BJ (cell line): Measurements from ENCODE around the gene GPR63. TPM values are rescaled to one million over a fixed set of nuclear protein-coding genes. Genes with fewer than 3 reads are reported as not detected.

Experiments
- CTCF ChIA-PET: fragments of 350-600 bp; formaldehyde crosslinking; extraction: SDS; loops from one replicate; lab custom pipeline; 2021; ENCODE audit warnings: antibody characterized with exemption, inconsistent platforms; lab: Yijun Ruan, JAX
- POLR2A ChIA-PET: fragments of 300-600 bp; sonication (Branson Sonifier 250); formaldehyde crosslinking; extraction: SDS; loops from one replicate; lab custom pipeline; 2021; ENCODE audit warnings: antibody characterized with exemption; lab: Charles Lee
- DNase-seq: peaks from one replicate; pipeline ENCODE4 v3.0.0-alpha.2; 2011; ENCODE audit warnings: low read depth
- H3K27me3 ChIP-seq: 2 replicates; pipeline ENCODE4 v1.6.0; 2011; ENCODE audit warnings: low read length; ENCODE audit not compliant: control insufficient read depth, insufficient read depth
- H3K36me3 ChIP-seq: 2 replicates; pipeline ENCODE4 v1.5.1; 2011; ENCODE audit warnings: low read length; ENCODE audit not compliant: control insufficient read depth, insufficient read depth
- H3K4me3 ChIP-seq: 2 replicates; pipeline ENCODE4 v1.5.1; 2011; ENCODE audit warnings: low read depth, mild to moderate bottlenecking, control low read depth, low read length
- polyA plus RNA-seq: library from polyadenylated mRNA; depleted of rRNA; stranded (reverse); fragments of >200 nt; gene quantifications from 2 replicates; pipeline ENCODE4 v1.2.3, GENCODE V29; 2011
- TF ChIP-seq, protein P1 (sequence below): IDR thresholded peaks from 2 replicates; pipeline ENCODE4 v1.5.1; 2011; ENCODE audit warnings: low read depth, mild to moderate bottlenecking, control low read depth, inconsistent platforms, low read length, moderate library complexity; ENCODE audit not compliant: insufficient read depth

GPR63 gene
- polyA plus RNA-seq, 1 experiment, result 0.38 TPM

GRCh38 chr6:96872976-96873375, 35.7 kb upstream of the GPR63 start:
- no peaks in the 10 kb centered on the region for H3K36me3 ChIP-seq
- no peak overlapping the region for H3K4me3 ChIP-seq
- no peaks in the 10 kb centered on the region for H3K27me3 ChIP-seq
- POLR2A ChIA-PET, result no interaction called here
- TF ChIP-seq, protein P1, sequence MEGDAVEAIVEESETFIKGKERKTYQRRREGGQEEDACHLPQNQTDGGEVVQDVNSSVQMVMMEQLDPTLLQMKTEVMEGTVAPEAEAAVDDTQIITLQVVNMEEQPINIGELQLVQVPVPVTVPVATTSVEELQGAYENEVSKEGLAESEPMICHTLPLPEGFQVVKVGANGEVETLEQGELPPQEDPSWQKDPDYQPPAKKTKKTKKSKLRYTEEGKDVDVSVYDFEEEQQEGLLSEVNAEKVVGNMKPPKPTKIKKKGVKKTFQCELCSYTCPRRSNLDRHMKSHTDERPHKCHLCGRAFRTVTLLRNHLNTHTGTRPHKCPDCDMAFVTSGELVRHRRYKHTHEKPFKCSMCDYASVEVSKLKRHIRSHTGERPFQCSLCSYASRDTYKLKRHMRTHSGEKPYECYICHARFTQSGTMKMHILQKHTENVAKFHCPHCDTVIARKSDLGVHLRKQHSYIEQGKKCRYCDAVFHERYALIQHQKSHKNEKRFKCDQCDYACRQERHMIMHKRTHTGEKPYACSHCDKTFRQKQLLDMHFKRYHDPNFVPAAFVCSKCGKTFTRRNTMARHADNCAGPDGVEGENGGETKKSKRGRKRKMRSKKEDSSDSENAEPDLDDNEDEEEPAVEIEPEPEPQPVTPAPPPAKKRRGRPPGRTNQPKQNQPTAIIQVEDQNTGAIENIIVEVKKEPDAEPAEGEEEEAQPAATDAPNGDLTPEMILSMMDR, result no peak
- no peak for DNase-seq
- CTCF ChIA-PET, result no interaction called here

DNA sequence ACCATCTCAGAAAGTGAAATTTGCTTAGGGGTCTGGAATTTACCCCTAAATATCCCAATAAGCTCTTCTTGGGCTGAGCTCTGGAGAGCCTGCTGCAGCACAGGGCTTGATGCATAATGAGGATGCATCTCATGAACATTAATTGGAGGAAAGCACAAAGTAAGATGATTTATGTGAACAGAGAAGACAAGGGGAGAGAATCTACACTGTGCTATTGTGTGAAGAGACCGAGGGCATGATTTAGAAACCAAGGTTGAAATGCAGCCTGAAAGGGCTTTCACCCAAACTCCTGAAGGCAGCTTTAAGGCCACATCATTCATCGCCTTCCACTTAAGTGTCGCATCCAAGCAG, 27.8 kb upstream of the GPR63 start:
- DNase-seq, result no peak
- TF ChIP-seq, protein P1, result no peak
- CTCF ChIA-PET, result no interaction called here
- Histone ChIP-seq H3K36me3 (no peaks in the 10 kb centered on the region), H3K4me3 (no peak overlapping the region), H3K27me3 (0 out of 2 replicates have a peak, but pooled peaks cover 1% of the 10 kb centered on the region)
- POLR2A ChIA-PET, result no interaction called here

GRCh38 chr6:96864216-96865054, 27.2 kb upstream of the GPR63 start:
- POLR2A ChIA-PET, result no interaction called here
- no peak overlapping the region for H3K4me3 ChIP-seq
- H3K27me3 ChIP-seq, result 0 out of 2 replicates have a peak, but pooled peaks cover 1% of the 10 kb centered on the region
- CTCF ChIA-PET, result no interaction called here
- DNase-seq, result no peak
- TF ChIP-seq, protein P1, result no peak
- H3K36me3 ChIP-seq, result no peaks in the 10 kb centered on the region

- DNase-seq, result no peak
- no peaks in the 10 kb centered on the region for H3K36me3 ChIP-seq
- TF ChIP-seq, protein P1, result no peak
- ChIA-PET POLR2A (no interaction called here), CTCF (no interaction called here)
- H3K4me3 ChIP-seq, result no peak overlapping the region
- 0 out of 2 replicates have a peak, but pooled peaks cover 1% of the 10 kb centered on the region for H3K27me3 ChIP-seq
Measured at GRCh38 chr6:96862560-96862959, 25.3 kb upstream of the GPR63 start.

DNA sequence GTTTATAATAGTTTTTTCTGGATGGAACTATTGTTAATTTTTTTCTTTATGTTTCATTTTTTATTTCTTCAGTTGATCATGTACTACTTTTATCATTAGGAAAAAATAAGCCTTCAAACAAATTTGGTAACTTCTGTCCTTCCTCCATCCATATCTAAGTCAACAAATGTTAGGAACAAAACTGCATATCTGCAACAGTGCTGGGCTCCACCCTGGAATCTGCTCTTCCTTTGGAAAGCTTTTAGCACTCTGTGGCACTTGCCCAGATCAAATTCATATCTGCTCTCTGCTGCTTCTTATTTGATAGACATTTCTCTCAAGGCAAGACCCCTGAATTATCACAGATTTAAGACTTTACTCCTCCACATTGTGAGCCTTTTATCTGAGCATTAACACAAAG, 24.3 kb upstream of the GPR63 start:
- Histone ChIP-seq H3K4me3 (no peak overlapping the region), H3K27me3 (0 out of 2 replicates have a peak, but pooled peaks cover 1% of the 10 kb centered on the region), H3K36me3 (no peaks in the 10 kb centered on the region)
- no peak for DNase-seq
- ChIA-PET POLR2A (no interaction called here), CTCF (no interaction called here)
- TF ChIP-seq, protein P1, result no peak
